Measurements from ENCODE around the gene KANK4. TPM values are rescaled to one million over a fixed set of nuclear protein-coding genes. Genes with fewer than 3 reads are reported as not detected.

The KANK4 gene
- 0.33 and 0.80 TPM in 2 replicates for total RNA-seq (2014; rRNA removed; shearing (Covaris generic))

GRCh38 chr1:62318756-62319544 lies at the start of gene KANK4:
KANK4 (minus strand) TSS chr1:62319434; CDS start chr1:62281564, 37,870 bp downstream.
- Histone ChIP-seq H3K4me3 (ENCODE audit: insufficient read depth, low read depth, low read length) (peak within 1 kb of the TSS; percentile 79), H3K27me3 (ENCODE audit: control insufficient read depth, insufficient read depth, low read length) (peaks cover 56% of the 10 kb centered on the region), H3K36me3 (replicated peaks; ENCODE audit: control insufficient read depth, insufficient read depth, low read length) (no peaks in the 10 kb centered on the region)
- peak; percentile 83 for DNase-seq

- Histone ChIP-seq H3K36me3 (replicated peaks; ENCODE audit: control insufficient read depth, insufficient read depth, low read length) (no peaks in the 10 kb centered on the region), H3K27me3 (ENCODE audit: control insufficient read depth, insufficient read depth, low read length) (no peaks in the 10 kb centered on the region), H3K4me3 (ENCODE audit: insufficient read depth, low read depth, low read length) (no peak overlapping the region)
- no peak for DNase-seq
These were observed 49.8 kb upstream of the KANK4 start for GRCh38 chr1:62368989-62369388.

GRCh38 chr1:62367005-62367557 lies 47.8 kb upstream of the KANK4 start:
- Histone ChIP-seq H3K4me3 (ENCODE audit: insufficient read depth, low read depth, low read length) (no peak overlapping the region), H3K27me3 (ENCODE audit: control insufficient read depth, insufficient read depth, low read length) (no peaks in the 10 kb centered on the region), H3K36me3 (replicated peaks; ENCODE audit: control insufficient read depth, insufficient read depth, low read length) (no peaks in the 10 kb centered on the region)
- no peak for DNase-seq

GRCh38 chr1:62364721-62365120 lies 45.5 kb upstream of the KANK4 start:
- Histone ChIP-seq H3K36me3 (replicated peaks; ENCODE audit: control insufficient read depth, insufficient read depth, low read length) (no peaks in the 10 kb centered on the region), H3K27me3 (ENCODE audit: control insufficient read depth, insufficient read depth, low read length) (no peaks in the 10 kb centered on the region), H3K4me3 (ENCODE audit: insufficient read depth, low read depth, low read length) (no peak overlapping the region)
- DNase-seq: no peak

GRCh38 chr1:62362926-62363325 lies 43.7 kb upstream of the KANK4 start:
- Histone ChIP-seq H3K27me3 (ENCODE audit: control insufficient read depth, insufficient read depth, low read length) (no peaks in the 10 kb centered on the region), H3K4me3 (ENCODE audit: insufficient read depth, low read depth, low read length) (no peak overlapping the region), H3K36me3 (replicated peaks; ENCODE audit: control insufficient read depth, insufficient read depth, low read length) (no peaks in the 10 kb centered on the region)
- no peak for DNase-seq

- no peak for DNase-seq
- no peak overlapping the region for H3K4me3 ChIP-seq (ENCODE audit: insufficient read depth, low read depth, low read length)
- H3K27me3 ChIP-seq (ENCODE audit: control insufficient read depth, insufficient read depth, low read length): no peaks in the 10 kb centered on the region
- H3K36me3 ChIP-seq (replicated peaks; ENCODE audit: control insufficient read depth, insufficient read depth, low read length): no peaks in the 10 kb centered on the region
These were observed 43.1 kb upstream of the KANK4 start for GRCh38 chr1:62362061-62362917.

- Histone ChIP-seq H3K36me3 (replicated peaks; ENCODE audit: control insufficient read depth, insufficient read depth, low read length) (no peaks in the 10 kb centered on the region), H3K27me3 (ENCODE audit: control insufficient read depth, insufficient read depth, low read length) (no peaks in the 10 kb centered on the region), H3K4me3 (ENCODE audit: insufficient read depth, low read depth, low read length) (no peak overlapping the region)
- DNase-seq: no peak
These were observed 42.2 kb upstream of the KANK4 start for GRCh38 chr1:62361431-62361830.

GRCh38 chr1:62358665-62359373 lies 39.6 kb upstream of the KANK4 start:
- Histone ChIP-seq H3K36me3 (replicated peaks; ENCODE audit: control insufficient read depth, insufficient read depth, low read length) (no peaks in the 10 kb centered on the region), H3K4me3 (ENCODE audit: insufficient read depth, low read depth, low read length) (no peak overlapping the region), H3K27me3 (ENCODE audit: control insufficient read depth, insufficient read depth, low read length) (no peaks in the 10 kb centered on the region)
- no peak for DNase-seq

- Histone ChIP-seq H3K4me3 (ENCODE audit: insufficient read depth, low read depth, low read length) (no peak overlapping the region), H3K36me3 (replicated peaks; ENCODE audit: control insufficient read depth, insufficient read depth, low read length) (no peaks in the 10 kb centered on the region), H3K27me3 (ENCODE audit: control insufficient read depth, insufficient read depth, low read length) (no peaks in the 10 kb centered on the region)
- no peak for DNase-seq
These were observed 38.7 kb upstream of the KANK4 start for GRCh38 chr1:62357916-62358315.

- no peak for DNase-seq
- H3K36me3 ChIP-seq (replicated peaks; ENCODE audit: control insufficient read depth, insufficient read depth, low read length): no peaks in the 10 kb centered on the region
These were observed 37.1 kb upstream of the KANK4 start for GRCh38 chr1:62356257-62356835.

GRCh38 chr1:62355095-62355494 lies 35.9 kb upstream of the KANK4 start:
- H3K36me3 ChIP-seq (replicated peaks; ENCODE audit: control insufficient read depth, insufficient read depth, low read length): no peaks in the 10 kb centered on the region
- no peak overlapping the region for H3K4me3 ChIP-seq (ENCODE audit: insufficient read depth, low read depth, low read length)
- no peaks in the 10 kb centered on the region for H3K27me3 ChIP-seq (ENCODE audit: control insufficient read depth, insufficient read depth, low read length)
- DNase-seq: no peak

More at GRCh38 chr1:62356257-62356835, 37.1 kb upstream of the KANK4 start:
- Histone ChIP-seq H3K27me3 (ENCODE audit: control insufficient read depth, insufficient read depth, low read length) (no peaks in the 10 kb centered on the region), H3K4me3 (ENCODE audit: insufficient read depth, low read depth, low read length) (no peak overlapping the region)

GRCh38 chr1:62353853-62354252 lies 34.6 kb upstream of the KANK4 start:
- DNase-seq: no peak
- Histone ChIP-seq H3K4me3 (ENCODE audit: insufficient read depth, low read depth, low read length) (no peak overlapping the region), H3K36me3 (replicated peaks; ENCODE audit: control insufficient read depth, insufficient read depth, low read length) (no peaks in the 10 kb centered on the region), H3K27me3 (ENCODE audit: control insufficient read depth, insufficient read depth, low read length) (no peaks in the 10 kb centered on the region)

- H3K36me3 ChIP-seq (replicated peaks; ENCODE audit: control insufficient read depth, insufficient read depth, low read length): no peaks in the 10 kb centered on the region
- H3K27me3 ChIP-seq (ENCODE audit: control insufficient read depth, insufficient read depth, low read length): no peaks in the 10 kb centered on the region
- H3K4me3 ChIP-seq (ENCODE audit: insufficient read depth, low read depth, low read length): no peak overlapping the region
- no peak for DNase-seq
These were observed 33.2 kb upstream of the KANK4 start for GRCh38 chr1:62352387-62352786.
